ENCODE results near the gene NSD1.
"Not testable (repeated sequence)": the region's sequence is repeated elsewhere in the genome, so short reads cannot be mapped to it uniquely, and the experiment has no call there.

Gene NSD1

DNA sequence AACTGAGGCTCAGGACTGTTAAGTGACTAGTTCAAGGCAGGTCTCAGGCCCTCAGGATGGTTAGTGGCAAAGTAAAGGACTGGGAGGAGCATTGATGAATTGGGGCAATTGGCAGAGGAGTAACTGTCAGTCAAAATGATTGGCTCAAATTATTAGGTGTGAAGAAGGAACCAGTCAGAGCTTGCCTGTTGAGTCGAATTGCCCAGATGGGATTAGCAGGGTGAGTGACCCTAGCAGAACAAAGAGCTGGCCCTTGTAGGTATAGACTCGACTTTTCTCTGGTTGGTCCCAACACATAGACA, 2.6 kb upstream of the NSD1 start:
- no peak for DNase-seq

DNA sequence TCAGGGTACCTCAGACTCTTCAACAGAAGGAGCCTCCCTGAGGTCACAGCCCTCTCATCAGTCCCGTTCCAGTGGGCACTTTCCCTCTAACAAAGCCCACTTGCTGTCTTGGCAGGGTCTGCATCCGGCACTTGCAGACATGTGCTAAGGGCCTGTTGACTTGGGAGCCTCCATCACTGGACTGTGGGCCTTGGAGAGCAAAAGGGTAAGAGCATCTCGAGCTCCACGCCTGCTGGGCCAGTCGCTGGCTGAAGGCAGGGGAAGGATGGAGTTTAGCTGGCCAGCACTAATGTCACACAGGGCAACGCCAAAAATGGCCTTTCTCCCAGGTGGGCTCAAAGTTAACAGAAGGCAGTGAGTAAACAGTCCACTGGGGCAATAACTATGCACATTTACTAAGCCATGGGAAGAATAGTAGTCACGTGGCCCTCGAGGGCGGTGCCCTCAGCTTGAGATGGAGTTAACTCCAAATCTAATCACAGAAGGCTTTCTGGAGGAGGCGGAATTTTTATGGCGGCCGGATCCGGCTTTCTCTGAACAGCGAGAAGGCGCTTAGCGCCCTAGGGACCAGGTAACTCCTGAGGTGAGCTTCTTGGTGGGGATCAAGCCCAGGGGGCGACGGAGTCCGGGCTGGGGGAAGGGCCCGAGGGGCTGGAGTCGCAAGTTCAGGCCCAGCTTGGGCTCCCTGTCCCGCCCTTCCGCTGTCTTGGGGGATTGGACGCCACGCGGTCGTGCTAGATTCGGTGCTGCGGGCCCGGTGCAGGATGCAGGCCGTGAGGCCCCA, 2.0 kb upstream of the NSD1 start:
- DNase-seq: no peak

DNA sequence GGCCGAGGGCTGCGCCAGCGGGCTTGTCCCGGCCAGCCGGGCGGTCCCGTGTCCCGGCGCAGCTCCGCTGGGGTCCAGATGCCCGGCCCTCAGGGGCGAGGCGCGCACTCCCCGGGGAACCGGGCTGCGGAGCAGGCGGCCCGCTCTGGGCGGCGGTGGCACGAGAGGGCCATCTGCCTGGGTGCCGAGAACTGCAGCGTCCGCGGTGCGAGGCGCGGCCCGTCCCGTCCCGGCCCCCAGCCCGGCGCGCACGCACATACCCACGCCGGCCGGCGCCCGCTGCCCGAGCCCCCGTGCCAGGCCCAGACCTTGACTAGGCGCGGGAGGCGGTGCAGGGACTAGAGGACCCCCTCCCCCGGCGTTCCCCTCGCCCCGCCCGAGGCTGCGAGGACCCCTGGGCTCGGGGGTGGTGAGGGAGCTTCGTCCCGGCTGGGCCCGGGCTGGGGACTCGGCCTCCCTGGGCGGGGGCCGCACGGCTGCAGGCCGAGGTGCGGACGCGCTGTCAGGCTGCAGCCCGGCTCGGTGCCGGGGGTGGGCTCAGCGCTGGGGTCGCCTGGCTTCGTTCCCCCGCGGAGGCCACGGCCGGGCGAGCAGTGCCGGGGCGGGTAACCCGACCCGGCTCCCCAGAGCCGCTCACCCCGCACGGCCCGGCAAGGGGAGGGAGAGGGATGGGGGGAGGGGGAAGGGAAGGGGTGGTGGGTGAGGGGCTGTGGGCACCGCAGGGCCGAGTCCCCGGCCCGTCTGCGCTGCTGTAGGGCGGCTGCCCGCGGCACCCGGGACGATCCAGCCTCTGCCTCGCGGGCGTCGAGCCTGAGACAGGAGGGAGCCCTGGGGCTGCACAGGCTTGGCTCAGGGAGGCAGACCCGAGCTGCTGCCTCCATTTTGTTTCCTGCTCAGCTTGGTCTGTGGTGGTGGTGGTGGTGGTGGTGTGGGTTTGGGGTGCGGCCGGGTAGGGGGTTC, 1.2 kb upstream of the NSD1 start:
- no peak for DNase-seq

DNA sequence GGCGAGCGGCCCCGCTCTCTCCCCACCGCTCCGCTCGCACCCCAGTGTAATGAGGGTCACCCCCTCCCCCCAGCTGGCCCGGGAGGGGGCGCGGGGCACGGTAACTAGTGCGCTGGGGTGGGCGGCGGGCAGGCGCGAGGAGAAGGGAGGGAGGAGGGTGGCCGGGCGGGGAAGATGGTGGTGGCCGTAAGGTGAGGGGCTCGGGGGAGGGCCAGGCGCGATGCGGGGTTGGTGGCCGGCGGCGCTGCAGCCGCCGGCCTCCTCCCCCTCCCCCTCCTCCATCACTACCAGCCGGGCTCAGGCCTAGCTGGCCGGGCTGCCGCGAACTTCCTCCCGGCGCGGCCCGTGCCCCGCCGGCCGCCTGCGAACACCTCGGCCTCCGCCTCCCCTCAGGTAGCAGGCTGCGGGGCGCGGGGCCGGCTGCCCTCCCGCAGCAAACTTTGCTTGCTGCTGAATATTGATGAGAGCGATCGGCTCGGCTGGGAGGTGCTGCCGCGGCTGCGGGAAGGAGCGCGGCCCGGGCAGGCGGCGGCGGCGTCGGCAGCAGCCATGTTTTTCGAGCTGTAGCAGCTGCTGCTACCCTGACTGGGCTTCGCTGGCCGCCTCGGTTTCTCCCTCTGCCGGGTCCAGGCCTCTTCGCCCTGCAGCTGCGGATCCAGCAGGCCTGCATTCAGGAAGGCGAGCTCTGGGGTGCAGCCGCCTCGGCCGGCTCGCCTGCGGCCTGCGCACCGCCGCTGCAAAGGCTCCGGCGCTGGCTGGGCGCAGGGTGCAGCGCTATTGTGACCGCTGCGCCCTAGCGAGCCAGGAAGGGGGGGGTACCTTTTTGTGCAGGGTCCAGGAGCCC, 502 bp downstream of the NSD1 start:
- DNase-seq: peak; percentile 44 to 52

DNA sequence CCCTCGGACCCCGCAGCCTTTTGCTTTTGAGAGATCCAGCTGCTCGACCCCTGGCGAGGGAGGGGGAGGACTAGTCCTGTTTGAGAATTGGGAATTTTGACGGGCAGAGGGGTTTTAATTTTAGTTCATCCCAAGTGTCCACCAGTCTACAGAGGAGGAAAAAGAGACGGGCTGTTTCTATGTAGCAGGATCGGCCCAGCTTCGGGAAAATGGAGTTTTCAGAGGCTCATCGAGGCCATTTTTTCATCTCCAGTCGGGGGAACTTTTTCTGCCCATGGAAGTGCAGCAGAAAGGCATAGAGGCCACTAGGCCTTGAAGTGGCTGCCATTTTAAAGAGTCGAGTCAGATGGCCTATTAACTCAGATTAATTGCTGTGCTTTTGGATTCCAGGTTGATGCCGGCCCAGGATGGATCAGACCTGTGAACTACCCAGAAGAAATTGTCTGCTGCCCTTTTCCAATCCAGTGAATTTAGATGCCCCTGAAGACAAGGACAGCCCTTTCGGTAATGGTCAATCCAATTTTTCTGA, 1.2 kb downstream of the NSD1 start:
- no peak for DNase-seq

DNA sequence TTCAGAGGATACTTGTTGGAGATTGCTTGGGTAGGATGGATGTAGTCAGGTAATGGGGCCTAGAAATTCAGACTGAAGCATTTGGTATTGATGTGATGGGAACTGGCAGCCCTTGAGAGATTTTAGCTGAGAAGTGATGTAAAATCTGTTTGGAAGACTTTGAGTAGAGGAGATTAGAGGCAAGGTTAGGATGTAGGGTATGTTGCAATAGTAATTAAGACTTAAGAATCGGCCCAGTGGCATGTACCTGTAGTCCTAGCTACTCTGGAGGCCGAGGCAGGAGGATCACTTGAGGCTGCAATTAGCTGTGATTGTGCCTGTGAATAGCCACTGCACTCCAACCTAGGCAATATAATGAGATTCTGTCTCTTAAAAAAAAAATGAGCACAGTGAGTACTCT, 6.7 kb downstream of the NSD1 start:
- DNase-seq: no peak

DNA sequence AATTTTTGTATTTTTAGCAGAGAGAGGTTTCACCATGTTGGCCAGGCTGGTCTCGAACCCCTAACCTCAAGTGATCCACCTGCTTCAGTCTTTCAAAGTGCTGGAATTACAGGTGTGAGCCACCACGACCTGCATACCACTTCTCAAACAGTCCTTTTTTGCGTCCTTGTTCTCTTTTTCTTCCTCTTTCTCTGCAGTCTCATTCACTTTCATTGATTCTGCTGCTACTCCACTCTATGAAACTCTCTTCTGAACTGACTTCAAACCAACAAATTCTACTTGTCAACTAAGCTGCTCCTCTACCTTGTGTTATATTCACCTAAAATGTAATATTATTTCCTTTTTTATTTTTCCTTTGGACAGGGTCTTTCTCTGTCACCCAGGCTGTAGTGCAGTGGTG, 7.9 kb downstream of the NSD1 start:
- no peak for DNase-seq

DNA sequence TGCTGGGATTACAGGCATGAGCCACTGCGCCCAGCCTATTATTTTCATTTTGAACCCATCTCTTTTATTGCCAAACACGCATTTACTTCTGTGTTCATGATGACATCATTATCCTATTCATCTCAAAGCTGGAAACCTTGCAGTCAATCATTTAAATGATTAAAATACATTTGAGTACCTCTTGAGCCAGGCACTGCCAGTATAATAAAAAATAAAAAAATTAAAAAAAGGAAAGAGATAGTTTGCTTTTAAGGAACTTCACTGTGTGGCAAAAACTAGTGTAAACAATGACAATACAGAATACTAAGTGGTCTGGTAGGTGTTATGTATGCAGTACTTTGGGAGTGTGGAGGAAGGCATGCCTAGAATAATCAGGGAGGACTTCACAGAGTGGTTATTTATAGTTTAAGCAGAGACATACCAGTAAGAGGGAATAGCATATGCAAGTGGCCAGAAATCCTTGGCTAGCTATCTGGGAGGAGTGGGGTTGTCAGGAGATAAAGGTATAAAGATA, 8.6 kb downstream of the NSD1 start:
- no peak for DNase-seq

DNA sequence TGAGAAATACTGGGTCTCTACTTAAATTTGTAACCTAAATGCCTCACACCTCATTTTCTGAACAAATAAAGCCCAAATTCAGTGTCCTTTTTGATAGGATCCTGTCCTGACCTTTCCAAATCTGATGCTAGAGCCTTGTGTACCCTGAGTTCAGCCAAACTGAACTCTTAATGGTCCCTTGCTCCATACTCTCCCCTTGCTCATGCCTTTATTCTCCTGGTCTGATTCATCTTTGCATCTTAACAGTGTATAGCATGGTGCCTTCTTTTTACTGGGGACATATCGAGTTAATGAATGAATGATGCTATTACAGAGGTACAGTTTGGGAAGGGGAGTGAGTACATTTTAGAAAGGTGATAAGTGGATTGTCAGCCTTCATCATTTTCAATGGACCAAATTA, 9.2 kb downstream of the NSD1 start:
- DNase-seq: no peak

DNA sequence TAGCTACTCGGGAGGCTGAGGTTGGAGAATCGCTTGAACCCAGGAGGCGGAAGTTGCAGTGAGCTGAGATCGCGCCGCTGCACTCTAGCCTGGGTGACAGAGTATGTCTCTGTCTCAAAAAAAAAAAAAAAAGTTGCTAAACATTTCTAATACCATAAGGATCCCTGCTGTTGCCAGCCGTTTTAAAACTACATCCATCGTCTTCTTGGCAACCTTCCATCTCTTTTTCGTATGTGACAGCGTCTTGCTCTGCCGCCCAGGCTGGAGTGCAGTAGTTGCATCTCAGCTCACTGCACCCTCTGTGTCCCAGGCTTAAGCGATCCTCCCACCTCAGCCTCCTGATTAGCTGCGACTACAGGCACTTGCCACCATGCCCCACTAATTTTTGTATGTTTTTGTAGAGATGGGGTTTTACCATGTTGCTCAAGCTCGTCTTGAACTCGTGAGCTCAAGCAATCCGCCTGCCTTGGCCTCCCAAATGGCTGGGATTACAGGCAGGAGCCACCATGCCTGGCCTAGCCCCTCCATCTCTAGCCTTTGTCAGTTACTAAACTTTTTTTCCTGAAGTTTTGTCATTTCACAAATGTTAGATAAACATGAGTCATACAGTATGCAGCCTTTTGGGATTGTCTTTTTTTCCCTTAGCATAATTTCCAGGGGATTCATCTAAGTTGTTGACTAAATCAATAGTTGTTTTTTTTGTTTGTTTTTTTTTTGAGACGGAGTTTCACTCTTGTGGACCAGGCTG, 13.5 kb downstream of the NSD1 start:
- DNase-seq: no peak

DNA sequence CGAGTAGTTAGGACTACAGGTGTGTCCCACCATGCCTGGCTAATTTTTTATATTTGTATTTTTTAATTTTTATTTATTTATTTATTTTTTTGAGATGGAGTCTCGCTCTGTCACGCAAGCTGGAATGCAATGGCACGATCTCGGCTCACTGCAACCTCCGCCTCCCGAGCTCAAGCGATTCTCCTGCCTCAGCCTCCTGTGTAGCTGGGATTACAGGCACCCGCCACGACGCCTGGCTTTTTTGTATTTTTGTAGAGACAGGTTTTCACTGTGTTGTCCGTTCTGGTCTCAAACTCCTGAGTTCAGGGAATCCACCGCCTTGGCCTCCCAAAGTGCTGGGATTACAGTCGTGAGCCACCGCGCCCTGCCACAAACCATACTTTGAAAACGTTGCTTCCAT, 16.5 kb downstream of the NSD1 start:
- not testable (repeated sequence) for DNase-seq

DNA sequence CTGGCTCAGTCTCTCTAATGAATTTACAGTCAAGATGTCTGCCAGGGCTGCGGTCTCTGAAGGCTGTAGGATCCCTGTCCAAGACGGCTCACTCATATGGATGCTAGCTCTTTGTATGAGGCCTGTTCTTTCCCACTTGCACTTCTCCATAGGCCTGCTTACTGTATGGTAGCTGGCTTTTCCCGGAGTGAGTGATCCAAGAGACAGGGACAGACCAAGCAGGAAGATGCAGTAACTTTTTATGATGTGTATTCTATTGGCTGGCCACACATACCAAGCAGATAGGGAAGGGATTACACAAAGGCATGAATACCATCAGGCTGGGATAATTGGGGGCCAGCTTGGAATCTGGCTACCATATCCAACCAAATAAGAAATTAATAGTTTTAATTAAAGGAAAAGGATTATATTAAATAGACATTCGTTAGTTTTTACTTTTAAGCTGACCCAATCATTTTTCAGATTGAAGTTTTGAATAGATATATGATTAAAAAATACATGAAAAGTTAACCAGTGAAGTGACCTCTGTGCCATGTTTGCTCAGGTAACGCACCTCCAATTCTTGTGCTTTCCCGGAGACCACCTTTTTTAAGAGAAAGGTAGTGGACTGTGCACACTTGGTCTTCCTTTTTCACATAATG, 20.6 kb downstream of the NSD1 start:
- DNase-seq: no peak

DNA sequence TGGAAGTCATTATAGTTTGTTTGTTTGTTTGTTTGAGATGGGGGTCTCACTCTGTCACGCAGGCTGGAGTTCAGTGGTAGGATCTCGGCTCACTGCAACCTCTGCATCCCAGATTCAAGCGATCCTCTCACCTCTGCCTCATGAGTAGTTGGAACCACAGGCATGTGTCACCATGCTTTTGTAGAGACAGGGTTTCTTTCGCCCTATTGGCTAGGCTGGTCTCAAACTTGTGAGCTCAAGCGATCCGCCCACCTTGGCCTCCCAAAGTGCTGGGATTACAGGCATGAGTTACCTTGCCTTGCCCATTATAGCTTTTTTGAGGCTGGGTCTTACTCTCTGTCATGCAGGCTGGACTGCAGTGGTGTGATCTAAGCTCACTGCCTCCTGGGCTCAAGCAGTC, 28.8 kb downstream of the NSD1 start:
- no peak for DNase-seq

DNA sequence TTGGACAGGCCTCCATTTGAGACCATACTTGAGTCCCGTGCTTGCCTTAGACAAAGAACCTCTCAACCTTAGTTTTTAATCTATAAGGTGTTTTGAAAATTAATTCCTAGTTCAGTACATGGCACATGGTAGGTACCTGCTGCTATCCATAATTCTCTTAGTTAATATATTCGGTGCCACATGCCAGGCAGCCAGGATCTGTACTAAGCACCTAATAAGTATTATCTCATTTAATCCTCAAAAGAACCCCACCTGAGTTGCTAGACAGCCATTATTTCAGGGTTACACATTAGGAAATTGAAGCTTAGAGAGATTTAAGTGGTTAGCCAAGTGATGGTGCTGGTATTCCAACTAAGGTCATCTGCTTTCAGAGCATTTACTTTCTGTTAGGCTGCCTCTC, 29.9 kb downstream of the NSD1 start:
- DNase-seq: no peak

DNA sequence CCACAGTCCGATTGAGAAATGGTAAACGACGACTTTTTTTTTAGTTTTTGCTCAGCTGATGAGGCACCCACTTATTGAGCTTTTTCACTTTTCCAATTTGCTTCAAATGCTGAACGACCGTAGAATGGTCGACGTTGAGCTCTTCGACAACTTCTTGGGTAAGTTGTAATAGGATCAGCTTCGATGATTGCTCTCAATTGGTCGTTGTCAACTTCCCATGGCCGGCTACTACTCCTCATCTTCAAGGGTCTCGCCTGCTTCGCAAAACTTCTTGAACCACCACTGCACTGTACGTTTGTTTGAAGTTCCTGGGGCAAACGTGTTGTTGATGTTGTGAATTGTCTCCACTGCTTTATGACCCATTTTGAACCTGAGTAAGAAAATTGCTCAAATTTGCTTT, 35.7 kb downstream of the NSD1 start:
- DNase-seq: no peak

DNA sequence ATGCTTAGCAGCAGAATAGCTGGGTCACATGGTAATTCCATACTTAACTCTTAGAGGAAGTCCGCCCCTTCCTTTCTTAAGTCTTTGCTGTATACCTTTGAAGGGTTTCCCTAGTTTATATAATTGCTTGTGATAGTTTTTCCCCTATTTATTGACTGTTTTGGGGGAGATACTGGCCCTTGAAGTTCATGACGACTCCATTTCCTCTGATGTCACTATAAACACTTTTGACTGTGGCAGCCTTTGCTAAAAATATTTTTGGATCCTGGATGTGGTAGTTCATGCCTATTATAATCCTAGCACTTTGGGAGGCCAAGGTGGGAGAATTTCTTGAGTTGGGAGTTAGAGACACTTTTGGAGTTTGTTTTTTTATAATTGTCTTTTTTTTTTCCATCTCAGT, 38.4 kb downstream of the NSD1 start:
- DNase-seq: no peak

DNA sequence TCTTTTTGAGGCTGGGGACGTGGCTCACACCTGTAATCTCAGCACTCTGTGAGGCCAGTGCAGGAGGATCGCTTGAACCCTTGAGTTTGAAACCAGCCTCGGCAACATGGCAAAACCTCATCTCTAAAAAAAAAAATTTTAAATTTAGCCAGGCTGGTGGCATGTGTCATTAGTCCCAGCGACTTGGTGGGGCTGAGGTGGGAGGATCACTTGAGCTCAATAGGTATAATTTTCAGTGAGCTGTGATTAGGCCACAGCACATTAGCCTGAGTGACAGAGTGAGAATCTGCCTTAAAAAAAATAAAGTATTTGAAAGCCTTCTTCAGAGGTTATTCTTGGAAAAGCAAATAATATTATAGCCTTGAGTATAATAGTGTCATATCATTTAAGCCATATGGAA, 41.8 kb downstream of the NSD1 start:
- DNase-seq: no peak

DNA sequence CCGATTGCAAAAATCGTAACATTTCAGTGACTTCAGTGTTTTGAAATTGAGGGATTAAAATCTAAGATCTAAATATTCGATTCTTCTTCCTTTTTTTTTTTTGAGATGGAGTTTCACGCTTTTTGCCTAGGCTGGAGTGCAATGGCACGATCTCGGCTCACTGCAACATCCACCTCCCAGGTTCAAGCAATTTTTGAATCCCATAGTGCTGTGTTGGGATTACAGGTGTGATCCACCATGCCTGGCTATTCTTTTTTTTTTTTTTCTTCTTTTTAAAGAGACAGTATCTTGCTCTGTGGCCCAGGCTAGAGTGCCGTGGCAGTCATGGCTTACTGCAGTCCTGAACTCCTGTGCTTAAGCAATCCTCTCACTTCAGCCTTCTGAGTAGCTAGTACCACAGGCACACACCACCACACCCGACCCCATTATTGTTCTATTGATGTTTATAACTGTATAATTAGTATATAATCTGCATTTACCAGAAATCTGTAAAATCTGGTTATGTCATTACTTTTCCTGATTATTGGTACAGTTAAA, 42.7 kb downstream of the NSD1 start:
- no peak for DNase-seq

DNA sequence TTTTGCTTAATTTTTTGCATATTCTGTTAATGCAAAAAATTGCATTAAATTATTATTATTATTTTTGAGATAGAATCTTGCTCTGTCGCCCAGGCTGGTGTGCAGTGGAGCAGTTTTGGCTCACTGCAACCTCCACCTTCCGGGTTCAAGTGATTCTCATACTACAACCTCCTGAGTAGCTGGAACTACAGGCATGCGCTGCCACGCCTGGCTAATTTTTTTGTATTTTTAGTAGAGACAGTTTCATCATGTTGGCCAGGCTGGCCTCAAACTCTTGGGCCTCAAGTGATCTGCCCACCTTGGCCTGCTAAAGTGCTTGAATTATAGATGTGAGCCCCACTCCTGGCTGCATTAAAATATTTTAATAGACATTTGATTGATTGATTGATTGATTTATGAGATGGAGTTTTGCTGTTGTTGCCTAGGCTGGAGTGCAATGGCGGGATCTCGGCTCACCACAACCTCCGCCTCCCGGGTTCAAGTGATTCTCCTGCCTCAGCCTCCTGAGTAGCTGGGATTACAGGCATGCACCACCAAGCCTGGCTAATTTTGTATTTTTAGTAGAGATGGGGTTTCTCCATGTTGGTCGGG, 44.4 kb downstream of the NSD1 start:
- DNase-seq: not testable (repeated sequence)

DNA sequence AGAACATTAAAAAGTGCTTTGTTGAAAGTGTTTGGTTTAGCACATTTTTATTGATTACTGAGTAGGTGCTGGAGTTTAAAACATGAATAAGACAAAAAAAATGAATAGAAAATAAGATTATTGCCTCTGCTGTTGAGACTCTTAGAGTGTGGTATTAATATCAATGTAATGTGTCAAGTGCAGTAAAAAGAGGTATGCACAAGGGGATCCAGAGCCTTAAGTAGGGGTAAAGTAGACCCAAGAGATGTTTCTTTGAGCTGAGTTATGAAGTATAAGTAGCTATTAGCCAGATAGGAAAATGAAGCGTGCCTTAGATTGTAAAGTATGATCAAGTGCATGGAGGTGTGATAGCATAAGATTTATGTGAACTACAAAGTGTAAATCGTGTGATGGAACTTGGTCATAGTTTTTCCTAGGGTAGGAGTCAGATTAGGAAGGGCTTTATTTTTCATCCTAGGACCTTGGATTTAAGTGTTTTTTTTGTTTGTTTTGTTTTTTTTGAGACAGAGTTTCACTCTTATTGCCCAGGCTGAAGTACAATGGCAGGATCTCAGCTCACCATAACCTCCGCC, 45.2 kb downstream of the NSD1 start:
- no peak for DNase-seq

DNA sequence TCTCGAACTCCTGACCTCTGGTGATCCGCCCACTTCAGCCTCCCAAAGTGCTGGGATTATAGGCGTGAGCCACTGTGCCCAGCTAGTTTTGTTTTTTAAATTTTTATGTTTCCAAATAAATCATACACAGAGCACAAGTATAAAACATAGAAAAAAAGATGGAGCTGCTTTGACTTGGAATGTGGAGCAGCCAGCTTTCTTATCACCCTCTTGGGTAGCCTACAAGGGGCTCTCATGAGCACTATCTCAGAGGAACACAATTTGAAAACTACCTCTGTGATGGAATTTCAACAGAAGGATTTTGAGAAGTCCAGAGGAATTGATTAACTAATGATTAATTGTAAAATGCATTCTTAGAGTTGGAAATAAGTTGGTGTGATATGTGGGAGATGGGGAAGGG, 45.9 kb downstream of the NSD1 start:
- no peak for DNase-seq
